HEK293 (cell line): Measurements from ENCODE around the gene PRKG1.

Source experiments
- GLI2 ChIP-seq: fragments of 450-650 bp; formaldehyde crosslinking; IDR thresholded peaks from 2 replicates; pipeline ENCODE4; 2017; ENCODE audit warnings: missing biosample characterization, missing genetic modification characterization, low read depth, borderline replicate concordance
- KLF10 ChIP-seq: fragments of 450-650 bp; IDR thresholded peaks from 2 replicates; pipeline ENCODE4 v1.5.1; 2018; ENCODE audit warnings: missing biosample characterization, mild to moderate bottlenecking, missing genetic modification characterization
- MEIS1 ChIP-seq: sonication (generic); formaldehyde crosslinking; IDR thresholded peaks from 2 replicates; pipeline ENCODE4 v1.8.1; 2022; ENCODE audit warnings: missing genetic modification reagents, mild to moderate bottlenecking, borderline replicate concordance
- SP7 ChIP-seq: fragments of 450-650 bp; formaldehyde crosslinking; IDR thresholded peaks from 2 replicates; pipeline ENCODE4 v1.5.1; 2016; ENCODE audit warnings: missing biosample characterization, missing genetic modification characterization
- YY2 ChIP-seq: fragments of 450-650 bp; formaldehyde crosslinking; IDR thresholded peaks from 2 replicates; pipeline ENCODE4 v1.5.1; 2016; ENCODE audit warnings: missing biosample characterization, missing genetic modification characterization
- ZNF10 ChIP-seq: fragments of 450-650 bp; formaldehyde crosslinking; IDR thresholded peaks from 2 replicates; pipeline ENCODE4 v1.5.1; 2017; ENCODE audit warnings: missing biosample characterization, missing genetic modification characterization
- ZNF174 ChIP-seq: fragments of 450-650 bp; formaldehyde crosslinking; IDR thresholded peaks from 2 replicates; pipeline ENCODE4 v1.5.0; 2017; ENCODE audit warnings: missing biosample characterization, mild to moderate bottlenecking, missing genetic modification characterization
- ZNF223 ChIP-seq: fragments of 450-650 bp; formaldehyde crosslinking; IDR thresholded peaks from 2 replicates; pipeline ENCODE4 v1.5.1; 2016; ENCODE audit warnings: missing biosample characterization, missing genetic modification characterization
- ZNF311 ChIP-seq: fragments of 450-650 bp; formaldehyde crosslinking; IDR thresholded peaks from 2 replicates; pipeline ENCODE4 v1.5.1; 2017; ENCODE audit warnings: missing biosample characterization, missing genetic modification characterization, borderline replicate concordance
- ZNF335 ChIP-seq: fragments of 450-650 bp; formaldehyde crosslinking; conservative IDR thresholded peaks from 2 replicates; pipeline ENCODE4 v1.5.1; 2016; ENCODE audit warnings: missing biosample characterization, missing genetic modification characterization
- ZNF366 ChIP-seq: fragments of 450-650 bp; formaldehyde crosslinking; conservative IDR thresholded peaks from 2 replicates; pipeline ENCODE4 v1.5.1; 2016; ENCODE audit warnings: missing biosample characterization, missing genetic modification characterization
- TF ChIP-seq, protein P1 (sequence below): fragments of 450-650 bp; formaldehyde crosslinking; IDR thresholded peaks from 2 replicates; pipeline ENCODE4 v1.5.1; 2016; ENCODE audit warnings: missing biosample characterization, missing genetic modification characterization
- TF ChIP-seq, protein P2 (sequence below): fragments of 450-650 bp; formaldehyde crosslinking; IDR thresholded peaks from 2 replicates; pipeline ENCODE4 v1.5.1; 2016; ENCODE audit warnings: missing biosample characterization, missing genetic modification characterization
- TF ChIP-seq, protein P3 (sequence below): fragments of 450-650 bp; formaldehyde crosslinking; IDR thresholded peaks from 2 replicates; pipeline ENCODE4 v1.5.1; 2016; ENCODE audit warnings: missing biosample characterization, missing genetic modification characterization, low read depth
- TF ChIP-seq, protein P4 (sequence below): fragments of 450-650 bp; formaldehyde crosslinking; IDR thresholded peaks from 2 replicates; pipeline ENCODE4 v1.5.1; 2017; ENCODE audit warnings: missing biosample characterization, missing genetic modification characterization
- TF ChIP-seq, protein P5 (sequence below): fragments of 450-650 bp; formaldehyde crosslinking; IDR thresholded peaks from 2 replicates; pipeline ENCODE4 v1.5.1; 2016; ENCODE audit warnings: missing biosample characterization, missing genetic modification characterization
- TF ChIP-seq, protein P6 (sequence below): fragments of 450-650 bp; formaldehyde crosslinking; IDR thresholded peaks from 2 replicates; pipeline ENCODE4 v1.5.1; 2016; ENCODE audit warnings: missing biosample characterization, missing genetic modification characterization

PRKG1 gene

DNA sequence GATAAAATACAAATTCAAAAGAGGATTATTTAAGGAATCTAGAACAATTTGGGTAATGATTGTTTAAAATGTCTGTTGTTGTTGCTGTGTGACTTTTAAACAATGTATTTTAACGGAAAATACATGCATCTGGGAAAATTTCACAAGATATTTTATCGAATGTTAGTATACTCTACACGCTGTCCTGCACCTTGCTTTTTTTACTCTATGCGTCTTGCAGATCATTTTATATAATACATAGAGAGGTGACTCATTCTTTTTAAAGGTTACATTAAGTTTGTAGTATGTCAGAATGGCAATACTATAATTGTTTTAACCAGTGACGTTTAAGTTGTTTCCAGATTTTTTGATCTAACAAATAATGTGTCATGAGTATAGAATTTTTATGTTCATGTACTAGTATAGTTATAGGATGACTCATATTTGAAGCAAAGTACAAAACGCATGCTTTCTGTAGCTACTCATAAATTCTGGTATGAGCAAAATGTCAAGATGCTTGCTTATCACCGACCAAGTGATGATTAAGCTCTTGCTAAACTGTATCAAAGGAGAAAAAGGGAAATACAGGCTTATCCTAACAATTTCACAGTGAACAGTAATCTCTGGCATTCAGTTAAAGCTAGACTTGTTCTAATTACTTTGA, 1244.7 kb downstream of the PRKG1 start (continued):
- TF ChIP-seq, protein P1, sequence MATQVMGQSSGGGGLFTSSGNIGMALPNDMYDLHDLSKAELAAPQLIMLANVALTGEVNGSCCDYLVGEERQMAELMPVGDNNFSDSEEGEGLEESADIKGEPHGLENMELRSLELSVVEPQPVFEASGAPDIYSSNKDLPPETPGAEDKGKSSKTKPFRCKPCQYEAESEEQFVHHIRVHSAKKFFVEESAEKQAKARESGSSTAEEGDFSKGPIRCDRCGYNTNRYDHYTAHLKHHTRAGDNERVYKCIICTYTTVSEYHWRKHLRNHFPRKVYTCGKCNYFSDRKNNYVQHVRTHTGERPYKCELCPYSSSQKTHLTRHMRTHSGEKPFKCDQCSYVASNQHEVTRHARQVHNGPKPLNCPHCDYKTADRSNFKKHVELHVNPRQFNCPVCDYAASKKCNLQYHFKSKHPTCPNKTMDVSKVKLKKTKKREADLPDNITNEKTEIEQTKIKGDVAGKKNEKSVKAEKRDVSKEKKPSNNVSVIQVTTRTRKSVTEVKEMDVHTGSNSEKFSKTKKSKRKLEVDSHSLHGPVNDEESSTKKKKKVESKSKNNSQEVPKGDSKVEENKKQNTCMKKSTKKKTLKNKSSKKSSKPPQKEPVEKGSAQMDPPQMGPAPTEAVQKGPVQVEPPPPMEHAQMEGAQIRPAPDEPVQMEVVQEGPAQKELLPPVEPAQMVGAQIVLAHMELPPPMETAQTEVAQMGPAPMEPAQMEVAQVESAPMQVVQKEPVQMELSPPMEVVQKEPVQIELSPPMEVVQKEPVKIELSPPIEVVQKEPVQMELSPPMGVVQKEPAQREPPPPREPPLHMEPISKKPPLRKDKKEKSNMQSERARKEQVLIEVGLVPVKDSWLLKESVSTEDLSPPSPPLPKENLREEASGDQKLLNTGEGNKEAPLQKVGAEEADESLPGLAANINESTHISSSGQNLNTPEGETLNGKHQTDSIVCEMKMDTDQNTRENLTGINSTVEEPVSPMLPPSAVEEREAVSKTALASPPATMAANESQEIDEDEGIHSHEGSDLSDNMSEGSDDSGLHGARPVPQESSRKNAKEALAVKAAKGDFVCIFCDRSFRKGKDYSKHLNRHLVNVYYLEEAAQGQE (tag by site-specific recombination), result no peak
- TF ChIP-seq KLF10 (tag by site-specific recombination) (no peak), ZNF366 (tag by site-specific recombination) (0 out of 2 replicates have a peak, but pooled peaks have one; percentile 20), ZNF311 (tag by site-specific recombination) (no peak), GLI2 (no peak), ZNF335 (tag by site-specific recombination) (no peak), MEIS1 (CRISPR knock-in tag) (peak; percentile 48; the same call in 1 of the 2 replicates), ZNF223 (no peak), SP7 (tag by site-specific recombination) (0 out of 2 replicates have a peak, but pooled peaks have one; percentile 15), YY2 (tag by site-specific recombination) (no peak), ZNF174 (no peak), ZNF10 (tag by site-specific recombination) (no peak)
- TF ChIP-seq, protein P2, sequence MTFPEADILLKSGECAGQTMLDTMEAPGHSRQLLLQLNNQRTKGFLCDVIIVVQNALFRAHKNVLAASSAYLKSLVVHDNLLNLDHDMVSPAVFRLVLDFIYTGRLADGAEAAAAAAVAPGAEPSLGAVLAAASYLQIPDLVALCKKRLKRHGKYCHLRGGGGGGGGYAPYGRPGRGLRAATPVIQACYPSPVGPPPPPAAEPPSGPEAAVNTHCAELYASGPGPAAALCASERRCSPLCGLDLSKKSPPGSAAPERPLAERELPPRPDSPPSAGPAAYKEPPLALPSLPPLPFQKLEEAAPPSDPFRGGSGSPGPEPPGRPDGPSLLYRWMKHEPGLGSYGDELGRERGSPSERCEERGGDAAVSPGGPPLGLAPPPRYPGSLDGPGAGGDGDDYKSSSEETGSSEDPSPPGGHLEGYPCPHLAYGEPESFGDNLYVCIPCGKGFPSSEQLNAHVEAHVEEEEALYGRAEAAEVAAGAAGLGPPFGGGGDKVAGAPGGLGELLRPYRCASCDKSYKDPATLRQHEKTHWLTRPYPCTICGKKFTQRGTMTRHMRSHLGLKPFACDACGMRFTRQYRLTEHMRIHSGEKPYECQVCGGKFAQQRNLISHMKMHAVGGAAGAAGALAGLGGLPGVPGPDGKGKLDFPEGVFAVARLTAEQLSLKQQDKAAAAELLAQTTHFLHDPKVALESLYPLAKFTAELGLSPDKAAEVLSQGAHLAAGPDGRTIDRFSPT, result peak; percentile 49; the same call in 1 of the 2 replicates
- TF ChIP-seq, protein P3, sequence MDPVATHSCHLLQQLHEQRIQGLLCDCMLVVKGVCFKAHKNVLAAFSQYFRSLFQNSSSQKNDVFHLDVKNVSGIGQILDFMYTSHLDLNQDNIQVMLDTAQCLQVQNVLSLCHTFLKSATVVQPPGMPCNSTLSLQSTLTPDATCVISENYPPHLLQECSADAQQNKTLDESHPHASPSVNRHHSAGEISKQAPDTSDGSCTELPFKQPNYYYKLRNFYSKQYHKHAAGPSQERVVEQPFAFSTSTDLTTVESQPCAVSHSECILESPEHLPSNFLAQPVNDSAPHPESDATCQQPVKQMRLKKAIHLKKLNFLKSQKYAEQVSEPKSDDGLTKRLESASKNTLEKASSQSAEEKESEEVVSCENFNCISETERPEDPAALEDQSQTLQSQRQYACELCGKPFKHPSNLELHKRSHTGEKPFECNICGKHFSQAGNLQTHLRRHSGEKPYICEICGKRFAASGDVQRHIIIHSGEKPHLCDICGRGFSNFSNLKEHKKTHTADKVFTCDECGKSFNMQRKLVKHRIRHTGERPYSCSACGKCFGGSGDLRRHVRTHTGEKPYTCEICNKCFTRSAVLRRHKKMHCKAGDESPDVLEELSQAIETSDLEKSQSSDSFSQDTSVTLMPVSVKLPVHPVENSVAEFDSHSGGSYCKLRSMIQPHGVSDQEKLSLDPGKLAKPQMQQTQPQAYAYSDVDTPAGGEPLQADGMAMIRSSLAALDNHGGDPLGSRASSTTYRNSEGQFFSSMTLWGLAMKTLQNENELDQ (tag by site-specific recombination), result no peak
- TF ChIP-seq, protein P4, sequence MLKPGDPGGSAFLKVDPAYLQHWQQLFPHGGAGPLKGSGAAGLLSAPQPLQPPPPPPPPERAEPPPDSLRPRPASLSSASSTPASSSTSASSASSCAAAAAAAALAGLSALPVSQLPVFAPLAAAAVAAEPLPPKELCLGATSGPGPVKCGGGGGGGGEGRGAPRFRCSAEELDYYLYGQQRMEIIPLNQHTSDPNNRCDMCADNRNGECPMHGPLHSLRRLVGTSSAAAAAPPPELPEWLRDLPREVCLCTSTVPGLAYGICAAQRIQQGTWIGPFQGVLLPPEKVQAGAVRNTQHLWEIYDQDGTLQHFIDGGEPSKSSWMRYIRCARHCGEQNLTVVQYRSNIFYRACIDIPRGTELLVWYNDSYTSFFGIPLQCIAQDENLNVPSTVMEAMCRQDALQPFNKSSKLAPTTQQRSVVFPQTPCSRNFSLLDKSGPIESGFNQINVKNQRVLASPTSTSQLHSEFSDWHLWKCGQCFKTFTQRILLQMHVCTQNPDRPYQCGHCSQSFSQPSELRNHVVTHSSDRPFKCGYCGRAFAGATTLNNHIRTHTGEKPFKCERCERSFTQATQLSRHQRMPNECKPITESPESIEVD, result 0 out of 2 replicates have a peak, but pooled peaks have one; percentile 7
- TF ChIP-seq, protein P5, sequence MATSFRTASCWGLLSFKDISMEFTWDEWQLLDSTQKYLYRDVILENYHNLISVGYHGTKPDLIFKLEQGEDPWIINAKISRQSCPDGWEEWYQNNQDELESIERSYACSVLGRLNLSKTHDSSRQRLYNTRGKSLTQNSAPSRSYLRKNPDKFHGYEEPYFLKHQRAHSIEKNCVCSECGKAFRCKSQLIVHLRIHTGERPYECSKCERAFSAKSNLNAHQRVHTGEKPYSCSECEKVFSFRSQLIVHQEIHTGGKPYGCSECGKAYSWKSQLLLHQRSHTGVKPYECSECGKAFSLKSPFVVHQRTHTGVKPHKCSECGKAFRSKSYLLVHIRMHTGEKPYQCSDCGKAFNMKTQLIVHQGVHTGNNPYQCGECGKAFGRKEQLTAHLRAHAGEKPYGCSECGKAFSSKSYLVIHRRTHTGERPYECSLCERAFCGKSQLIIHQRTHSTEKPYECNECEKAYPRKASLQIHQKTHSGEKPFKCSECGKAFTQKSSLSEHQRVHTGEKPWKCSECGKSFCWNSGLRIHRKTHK (tag by site-specific recombination), result no peak
- TF ChIP-seq, protein P6, sequence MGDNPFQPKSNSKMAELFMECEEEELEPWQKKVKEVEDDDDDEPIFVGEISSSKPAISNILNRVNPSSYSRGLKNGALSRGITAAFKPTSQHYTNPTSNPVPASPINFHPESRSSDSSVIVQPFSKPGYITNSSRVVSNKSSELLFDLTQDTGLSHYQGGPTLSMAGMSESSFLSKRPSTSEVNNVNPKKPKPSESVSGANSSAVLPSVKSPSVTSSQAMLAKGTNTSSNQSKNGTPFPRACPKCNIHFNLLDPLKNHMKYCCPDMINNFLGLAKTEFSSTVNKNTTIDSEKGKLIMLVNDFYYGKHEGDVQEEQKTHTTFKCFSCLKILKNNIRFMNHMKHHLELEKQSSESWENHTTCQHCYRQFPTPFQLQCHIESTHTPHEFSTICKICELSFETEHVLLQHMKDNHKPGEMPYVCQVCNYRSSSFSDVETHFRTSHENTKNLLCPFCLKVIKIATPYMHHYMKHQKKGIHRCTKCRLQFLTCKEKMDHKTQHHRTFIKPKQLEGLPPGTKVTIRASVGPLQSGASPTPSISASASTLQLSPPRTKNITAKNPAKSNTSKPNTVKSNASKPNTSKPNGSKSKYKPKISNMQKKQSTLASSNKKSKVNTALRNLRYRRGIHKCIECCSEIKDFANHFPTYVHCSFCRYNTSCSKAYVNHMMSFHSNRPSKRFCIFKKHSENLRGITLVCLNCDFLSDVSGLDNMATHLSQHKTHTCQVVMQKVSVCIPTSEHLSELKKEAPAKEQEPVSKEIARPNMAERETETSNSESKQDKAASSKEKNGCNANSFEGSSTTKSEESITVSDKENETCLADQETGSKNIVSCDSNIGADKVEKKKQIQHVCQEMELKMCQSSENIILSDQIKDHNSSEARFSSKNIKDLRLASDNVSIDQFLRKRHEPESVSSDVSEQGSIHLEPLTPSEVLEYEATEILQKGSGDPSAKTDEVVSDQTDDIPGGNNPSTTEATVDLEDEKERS (tag by site-specific recombination), result no peak
- TF ChIP-seq, all 188 proteins: peak for 8
